ENCODE data around the gene EGFR. TPM values are rescaled to one million over a fixed set of nuclear protein-coding genes. Genes with fewer than 3 reads are reported as not detected.

The EGFR gene
- total and polyA plus RNA-seq, 4 experiments from 2014 or later, result not detected

DNA sequence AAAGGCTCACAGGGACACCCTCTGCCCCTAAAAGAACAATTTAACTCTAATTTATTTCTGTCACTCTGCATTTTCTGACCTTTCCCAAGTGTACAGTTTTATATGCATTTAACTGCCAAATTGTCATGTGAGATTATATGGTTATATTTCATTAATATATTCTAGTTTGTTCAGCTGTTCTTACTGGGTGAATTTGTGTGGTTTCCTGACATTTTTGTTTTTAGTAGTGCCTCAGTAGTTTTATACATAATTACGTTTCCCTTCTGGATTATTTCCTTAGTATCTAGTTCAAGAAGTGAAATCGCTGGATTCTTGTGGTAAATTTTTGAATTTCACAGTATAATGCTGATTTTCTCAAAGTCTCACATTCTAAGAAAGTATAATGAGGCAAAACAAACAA lies 41.3 kb downstream of the EGFR start:
- no peaks in the 10 kb centered on the region for H3K36me3 ChIP-seq (ENCODE audit: insufficient read depth, low read length)
- Mint-ChIP-seq H3K27me3 (peaks cover 6 to 11% of the 10 kb centered on the region in 2 donors), H3K27ac (no peak overlapping the region), H3K4me1 (peaks cover 0 to 4% (median 0%) of the 10 kb centered on the region in 4 donors), H3K4me3 (no peak overlapping the region), H3K9me3 (peaks cover 0 to 2% (median 0%) of the 10 kb centered on the region in 8 donors), H3K36me3 (no peaks in the 10 kb centered on the region)
- H3K4me3 ChIP-seq (ENCODE audit: low read length in 2 of 2), result no peak overlapping the region
- no peak for DNase-seq
- no peak overlapping the region for H3K27ac ChIP-seq (ENCODE audit: low read depth, low read length)
- POLR2A ChIA-PET (ENCODE audit: partially characterized antibody), result no interaction called here
- H3K27me3 ChIP-seq (ENCODE audit: insufficient read depth, low read length), result no peaks in the 10 kb centered on the region
- CTCF ChIA-PET (ENCODE audit: partially characterized antibody), result no interaction called here
- no peaks in the 10 kb centered on the region for H3K4me1 ChIP-seq (ENCODE audit: insufficient read depth, low read length)
- intact Hi-C loops (cut with micrococcal nuclease), result no loop called here
- no peaks in the 10 kb centered on the region for H3K9me3 ChIP-seq (ENCODE audit: control insufficient read depth in 1 of 2, low read length in 2 of 2)

DNA sequence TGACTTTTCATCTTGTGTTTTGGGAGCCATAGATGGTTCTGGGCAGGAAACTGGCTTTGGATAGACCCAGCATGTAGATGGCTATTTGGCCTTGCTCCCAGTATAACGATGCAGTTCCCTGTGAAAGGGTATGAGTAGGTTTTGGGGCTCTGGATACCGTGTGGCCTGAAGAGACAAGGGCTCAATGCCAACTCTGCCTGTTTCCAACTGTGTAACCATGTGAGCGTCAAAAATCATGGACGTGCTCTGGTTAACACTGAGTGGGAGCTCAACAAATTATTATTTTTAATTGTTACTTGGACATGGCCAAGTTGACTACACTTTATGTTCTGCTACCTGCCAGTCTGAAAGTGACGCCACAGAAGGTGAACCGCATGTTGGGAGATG lies 41.8 kb downstream of the EGFR start:
- no peak overlapping the region for H3K4me3 Mint-ChIP-seq
- no peaks in the 10 kb centered on the region for H3K36me3 ChIP-seq (ENCODE audit: insufficient read depth, low read length)
- H3K4me1 ChIP-seq (ENCODE audit: insufficient read depth, low read length), result no peaks in the 10 kb centered on the region
- H3K9me3 Mint-ChIP-seq, result peaks cover 0 to 2% (median 0%) of the 10 kb centered on the region in 8 donors
- POLR2A ChIA-PET (ENCODE audit: partially characterized antibody), result no interaction called here
- H3K9me3 ChIP-seq (ENCODE audit: control insufficient read depth in 1 of 2, low read length in 2 of 2), result no peaks in the 10 kb centered on the region
- peaks cover 6 to 11% of the 10 kb centered on the region in 2 donors for H3K27me3 Mint-ChIP-seq
- H3K4me3 ChIP-seq (ENCODE audit: low read length in 2 of 2), result no peak overlapping the region
- no peak overlapping the region for H3K27ac ChIP-seq (ENCODE audit: low read depth, low read length)
- H3K4me1 Mint-ChIP-seq, result peaks cover 0 to 2% (median 0%) of the 10 kb centered on the region in 4 donors
- intact Hi-C loops (cut with micrococcal nuclease), result no loop called here
- no peak overlapping the region for H3K27ac Mint-ChIP-seq
- DNase-seq, result no peak
- CTCF ChIA-PET (ENCODE audit: partially characterized antibody), result no interaction called here
- no peaks in the 10 kb centered on the region for H3K36me3 Mint-ChIP-seq
- no peaks in the 10 kb centered on the region for H3K27me3 ChIP-seq (ENCODE audit: insufficient read depth, low read length)

DNA sequence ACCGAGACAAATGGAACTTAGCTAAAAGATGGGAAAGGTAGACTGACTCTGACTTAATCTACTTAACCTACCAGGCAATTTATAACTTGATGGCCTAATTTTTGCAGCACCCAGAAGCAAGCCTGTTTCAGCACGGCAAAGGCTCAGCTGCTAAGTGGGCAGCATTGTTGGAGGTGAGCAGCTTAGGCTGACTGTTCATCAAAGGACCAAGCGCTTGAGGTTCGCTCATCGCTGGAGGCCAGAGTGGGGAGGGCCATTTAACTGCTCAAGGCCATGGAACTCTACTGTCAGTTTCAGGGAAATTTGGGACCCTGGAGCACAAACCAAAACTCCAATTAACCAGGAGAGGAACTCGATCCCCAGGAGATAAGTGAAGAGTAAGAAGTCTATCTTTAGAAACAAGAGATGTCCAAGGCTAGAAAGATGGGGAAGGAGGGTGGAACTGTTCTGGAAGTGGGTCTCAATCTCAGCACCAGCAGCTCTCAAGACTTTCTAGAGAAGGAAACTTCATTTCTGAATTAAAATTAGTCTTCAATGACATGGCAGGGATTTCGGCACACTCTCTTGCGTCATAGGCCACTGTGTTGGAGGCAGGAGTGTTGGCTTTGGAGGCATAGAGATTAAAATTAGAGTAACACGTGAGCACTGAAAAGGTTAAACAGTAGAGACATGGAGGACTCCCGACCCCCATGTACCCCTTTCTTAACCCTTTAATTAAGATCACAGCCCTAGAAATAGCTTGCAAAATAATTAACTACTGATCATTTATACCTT lies 43.1 kb downstream of the EGFR start:
- Histone ChIP-seq H3K36me3 (ENCODE audit: insufficient read depth, low read length) (no peaks in the 10 kb centered on the region), H3K27me3 (ENCODE audit: insufficient read depth, low read length) (peaks cover 6% of the 10 kb centered on the region), H3K4me1 (ENCODE audit: insufficient read depth, low read length) (no peaks in the 10 kb centered on the region), H3K27ac (ENCODE audit: low read depth, low read length) (no peak overlapping the region), H3K4me3 (ENCODE audit: low read length in 2 of 2) (no peak overlapping the region), H3K9me3 (ENCODE audit: control insufficient read depth in 1 of 2, low read length in 2 of 2) (no peaks in the 10 kb centered on the region)
- ChIA-PET CTCF (ENCODE audit: partially characterized antibody) (no interaction called here), POLR2A (ENCODE audit: partially characterized antibody) (no interaction called here)
- H3K4me3 Mint-ChIP-seq, result no peak overlapping the region
- H3K4me1 Mint-ChIP-seq, result no peaks in the 10 kb centered on the region
- H3K9me3 Mint-ChIP-seq, result peaks cover 0 to 2% (median 0%) of the 10 kb centered on the region in 8 donors
- DNase-seq, result no peak
- H3K27me3 Mint-ChIP-seq, result peaks cover 6 to 11% of the 10 kb centered on the region in 2 donors
- intact Hi-C loops (cut with micrococcal nuclease), result no loop called here
- H3K27ac Mint-ChIP-seq, result no peak overlapping the region
- no peaks in the 10 kb centered on the region for H3K36me3 Mint-ChIP-seq

DNA sequence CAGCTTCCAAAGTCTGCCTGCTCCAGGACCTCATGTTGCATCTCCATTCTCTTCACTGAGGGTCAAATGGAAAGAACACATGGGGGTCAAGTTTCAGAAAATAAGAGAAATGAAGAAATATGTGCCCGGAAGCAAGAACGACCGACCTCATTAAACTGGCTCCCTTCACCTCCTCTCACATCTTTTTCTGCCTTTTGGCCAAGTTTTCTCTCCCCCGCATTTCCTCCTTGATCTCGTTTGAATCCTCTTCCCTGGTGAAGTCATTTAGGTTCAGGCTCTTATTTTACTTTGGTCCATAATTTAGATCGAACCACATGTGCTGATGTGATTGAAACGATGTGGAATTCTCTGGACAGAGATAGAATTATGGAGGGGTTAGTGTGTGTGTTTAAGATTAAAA lies 44.2 kb downstream of the EGFR start:
- H3K36me3 Mint-ChIP-seq, result no peaks in the 10 kb centered on the region
- no peaks in the 10 kb centered on the region for H3K36me3 ChIP-seq (ENCODE audit: insufficient read depth, low read length)
- ChIA-PET CTCF (ENCODE audit: partially characterized antibody) (no interaction called here), POLR2A (ENCODE audit: partially characterized antibody) (no interaction called here)
- DNase-seq, result no peak
- no peak overlapping the region for H3K27ac ChIP-seq (ENCODE audit: low read depth, low read length)
- intact Hi-C loops (cut with micrococcal nuclease), result no loop called here
- H3K27me3 ChIP-seq (ENCODE audit: insufficient read depth, low read length), result peaks cover 6% of the 10 kb centered on the region
- no peak overlapping the region for H3K4me3 ChIP-seq (ENCODE audit: low read length in 2 of 2)
- H3K27me3 Mint-ChIP-seq, result peaks cover 6 to 11% of the 10 kb centered on the region in 2 donors
- H3K4me1 ChIP-seq (ENCODE audit: insufficient read depth, low read length), result no peaks in the 10 kb centered on the region
- H3K27ac Mint-ChIP-seq, result no peak overlapping the region
- H3K4me3 Mint-ChIP-seq, result no peak overlapping the region
- no peaks in the 10 kb centered on the region for H3K4me1 Mint-ChIP-seq
- no peaks in the 10 kb centered on the region for H3K9me3 ChIP-seq (ENCODE audit: control insufficient read depth in 1 of 2, low read length in 2 of 2)
- H3K9me3 Mint-ChIP-seq, result peaks cover 0 to 2% (median 0%) of the 10 kb centered on the region in 8 donors

DNA sequence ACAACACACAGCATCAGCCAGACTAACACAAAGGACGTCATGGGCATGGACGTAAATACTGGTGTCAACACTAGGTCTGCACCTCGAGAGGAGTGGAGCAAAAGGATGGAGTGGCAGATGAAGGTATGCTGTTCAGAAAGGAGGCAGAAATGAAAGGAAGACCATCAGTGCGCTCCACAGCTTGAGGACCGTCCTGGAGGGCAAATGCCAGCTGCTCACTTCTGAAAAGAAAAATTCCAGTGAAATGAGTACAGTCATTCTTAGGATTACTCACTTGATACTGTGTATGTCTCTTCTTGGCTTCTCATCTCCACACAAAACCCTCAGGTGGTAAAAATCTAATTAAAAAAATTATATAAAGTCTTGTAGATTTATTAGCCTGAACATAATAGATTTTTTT lies 44.8 kb downstream of the EGFR start:
- H3K9me3 Mint-ChIP-seq, result peaks cover 0 to 2% (median 0%) of the 10 kb centered on the region in 8 donors
- H3K27me3 Mint-ChIP-seq, result peaks cover 7 to 11% of the 10 kb centered on the region in 2 donors
- DNase-seq, result no peak
- no peak overlapping the region for H3K27ac Mint-ChIP-seq
- H3K27ac ChIP-seq (ENCODE audit: low read depth, low read length), result no peak overlapping the region
- H3K27me3 ChIP-seq (ENCODE audit: insufficient read depth, low read length), result peaks cover 6% of the 10 kb centered on the region
- intact Hi-C loops (cut with micrococcal nuclease), result no loop called here
- H3K4me3 Mint-ChIP-seq, result no peak overlapping the region
- H3K4me1 ChIP-seq (ENCODE audit: insufficient read depth, low read length), result no peaks in the 10 kb centered on the region
- CTCF ChIA-PET (ENCODE audit: partially characterized antibody), result no interaction called here
- H3K4me1 Mint-ChIP-seq, result no peaks in the 10 kb centered on the region
- H3K36me3 Mint-ChIP-seq, result no peaks in the 10 kb centered on the region
- no peak overlapping the region for H3K4me3 ChIP-seq (ENCODE audit: low read length in 2 of 2)
- POLR2A ChIA-PET (ENCODE audit: partially characterized antibody), result no interaction called here
- no peaks in the 10 kb centered on the region for H3K36me3 ChIP-seq (ENCODE audit: insufficient read depth, low read length)
- no peaks in the 10 kb centered on the region for H3K9me3 ChIP-seq (ENCODE audit: control insufficient read depth in 1 of 2, low read length in 2 of 2)

DNA sequence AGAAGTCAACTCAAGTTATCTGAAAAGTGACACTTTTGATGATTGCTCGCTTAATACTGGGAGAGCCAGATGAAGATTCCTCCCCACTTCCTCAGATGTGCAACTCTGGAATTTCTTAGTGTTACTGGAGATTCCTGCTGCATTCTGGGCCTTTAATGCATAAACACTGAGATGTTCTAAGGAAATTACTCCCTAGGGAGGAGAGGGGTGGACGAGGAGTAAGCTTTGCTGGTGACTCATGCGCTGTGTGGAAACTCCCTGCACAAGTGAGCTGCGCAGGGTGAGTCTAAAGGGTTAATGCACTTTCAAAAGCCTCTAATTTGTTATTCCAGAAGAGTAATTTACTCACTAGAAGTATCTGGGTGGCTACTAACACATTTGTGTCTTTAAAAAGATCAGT lies 46.3 kb downstream of the EGFR start:
- Histone ChIP-seq H3K27ac (ENCODE audit: low read depth, low read length) (no peak overlapping the region), H3K27me3 (ENCODE audit: insufficient read depth, low read length) (peaks cover 6% of the 10 kb centered on the region), H3K36me3 (ENCODE audit: insufficient read depth, low read length) (no peaks in the 10 kb centered on the region), H3K4me1 (ENCODE audit: insufficient read depth, low read length) (no peaks in the 10 kb centered on the region), H3K9me3 (ENCODE audit: control insufficient read depth in 1 of 2, low read length in 2 of 2) (no peaks in the 10 kb centered on the region), H3K4me3 (ENCODE audit: low read length in 2 of 2) (no peak overlapping the region)
- H3K4me3 Mint-ChIP-seq, result no peak overlapping the region
- no peak overlapping the region for H3K27ac Mint-ChIP-seq
- H3K9me3 Mint-ChIP-seq, result peaks cover 0 to 2% (median 0%) of the 10 kb centered on the region in 8 donors
- DNase-seq, result no peak
- intact Hi-C loops (cut with micrococcal nuclease), result no loop called here
- CTCF ChIA-PET (ENCODE audit: partially characterized antibody), result no interaction called here
- no peaks in the 10 kb centered on the region for H3K36me3 Mint-ChIP-seq
- peaks cover 9 to 13% of the 10 kb centered on the region in 2 donors for H3K27me3 Mint-ChIP-seq
- POLR2A ChIA-PET (ENCODE audit: partially characterized antibody), result no interaction called here
- H3K4me1 Mint-ChIP-seq, result no peaks in the 10 kb centered on the region

DNA sequence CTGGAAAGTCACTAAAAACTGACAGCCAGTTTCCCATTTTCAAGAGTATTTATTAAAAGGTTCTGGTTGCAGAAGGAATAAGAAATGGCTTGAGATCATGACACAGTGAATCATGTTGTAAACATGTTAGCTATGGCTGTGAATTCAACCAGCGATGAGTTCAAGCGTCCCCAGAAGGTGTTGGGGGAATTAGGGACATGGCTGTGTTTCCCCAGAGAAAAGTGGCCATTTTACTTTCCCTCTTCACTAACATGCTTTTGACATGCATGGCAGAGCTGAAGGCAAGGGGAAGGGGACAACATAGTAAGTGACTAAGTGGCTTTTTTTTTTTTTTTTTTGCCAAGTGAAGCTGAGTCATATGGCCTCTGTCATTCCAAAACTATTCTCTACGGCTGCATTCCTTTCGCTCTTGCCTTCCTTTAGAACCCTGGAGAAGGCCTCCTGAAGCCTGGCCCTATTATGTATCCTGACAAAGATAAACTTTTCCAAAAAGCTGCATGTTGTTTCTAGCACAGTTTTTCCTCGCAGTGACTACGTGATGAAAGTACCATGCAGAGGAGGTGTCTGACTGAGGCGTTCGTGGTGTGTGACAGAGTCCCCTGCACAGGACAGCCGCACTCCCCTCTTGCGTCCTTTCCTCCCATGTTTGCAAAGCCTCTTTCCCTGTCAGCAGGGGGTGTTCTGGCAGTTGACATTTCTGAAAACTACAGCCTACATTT lies 46.9 kb downstream of the EGFR start:
- no peak for DNase-seq
- H3K4me3 Mint-ChIP-seq, result peak overlapping the region in 1 of 8 donors; percentile 17
- peaks cover 0 to 2% (median 0%) of the 10 kb centered on the region in 8 donors for H3K9me3 Mint-ChIP-seq
- Histone ChIP-seq H3K4me1 (ENCODE audit: insufficient read depth, low read length) (no peaks in the 10 kb centered on the region), H3K27me3 (ENCODE audit: insufficient read depth, low read length) (peaks cover 6% of the 10 kb centered on the region), H3K9me3 (ENCODE audit: control insufficient read depth in 1 of 2, low read length in 2 of 2) (no peaks in the 10 kb centered on the region), H3K27ac (ENCODE audit: low read depth, low read length) (no peak overlapping the region), H3K36me3 (ENCODE audit: insufficient read depth, low read length) (no peaks in the 10 kb centered on the region), H3K4me3 (ENCODE audit: low read length in 2 of 2) (no peak overlapping the region)
- H3K4me1 Mint-ChIP-seq, result no peaks in the 10 kb centered on the region
- CTCF ChIA-PET (ENCODE audit: partially characterized antibody), result no interaction called here
- POLR2A ChIA-PET (ENCODE audit: partially characterized antibody), result no interaction called here
- no peaks in the 10 kb centered on the region for H3K36me3 Mint-ChIP-seq
- H3K27ac Mint-ChIP-seq, result no peak overlapping the region
- intact Hi-C loops (cut with micrococcal nuclease), result no loop called here
- H3K27me3 Mint-ChIP-seq, result peaks cover 9 to 13% of the 10 kb centered on the region in 2 donors

Data from CD4-positive, alpha-beta memory T cell (primary cell).